Skeletal muscle satellite cell (primary cell): ENCODE results near the gene EBPL.

Experiments used
- H3K27me3 ChIP-seq: 2 replicates; pipeline ENCODE4 v1.7.0; 2013; ENCODE audit warnings: low read length; ENCODE audit not compliant: control insufficient read depth, insufficient read depth
- H3K36me3 ChIP-seq: 2 replicates; pipeline ENCODE4 v1.7.0; 2013; ENCODE audit warnings: mild to moderate bottlenecking, control low read depth, low read length; ENCODE audit not compliant: insufficient read depth
- H3K4me1 ChIP-seq: 2 replicates; pipeline ENCODE4 v1.7.0; 2013; ENCODE audit warnings: low read length; ENCODE audit not compliant: control insufficient read depth, insufficient read depth
- H3K4me2 ChIP-seq: 2 replicates; pipeline ENCODE4 v1.7.0; 2013; ENCODE audit warnings: mild to moderate bottlenecking, low read length
- H3K4me3 ChIP-seq: 2 replicates; pipeline ENCODE4 v1.7.0; 2013; ENCODE audit warnings: low read length
- H3K9ac ChIP-seq: 2 replicates; pipeline ENCODE4 v1.7.0; 2013; ENCODE audit warnings: mild to moderate bottlenecking, low read depth, low read length, moderate library complexity
- H3K9me3 ChIP-seq: replicated peaks from 2 replicates; pipeline ENCODE4 v1.7.0; 2013; ENCODE audit warnings: mild to moderate bottlenecking, control low read depth, low read length

EBPL gene

DNA sequence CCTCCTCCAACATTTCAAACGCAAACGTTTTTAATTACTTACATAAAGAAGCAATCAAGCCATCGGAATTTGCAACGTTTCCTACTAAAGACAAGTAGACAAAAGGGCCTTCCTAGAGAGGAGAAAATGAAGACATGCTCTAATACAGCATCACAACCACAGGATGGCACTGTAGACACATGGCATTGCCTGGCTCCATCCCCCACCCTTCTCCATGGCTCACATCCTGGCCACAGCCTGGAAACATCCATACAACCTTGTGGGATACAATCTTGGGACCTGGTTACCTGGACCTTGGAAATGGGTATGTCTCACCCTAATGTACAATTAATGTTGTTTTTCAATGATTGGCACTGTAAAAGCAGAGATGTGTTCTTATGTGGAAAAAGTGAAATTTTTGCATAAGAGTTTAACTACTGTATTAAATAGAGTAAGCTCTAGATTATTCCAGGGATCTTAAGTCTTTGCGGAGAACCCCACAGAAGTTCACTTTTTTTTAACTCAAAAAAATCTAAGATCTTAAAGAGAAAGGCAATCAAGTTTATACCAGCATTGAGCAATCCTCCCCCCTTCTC lies 21.5 kb downstream of the EBPL start:
- no peaks in the 10 kb centered on the region for H3K27me3 ChIP-seq
- no peak overlapping the region for H3K9ac ChIP-seq
- H3K9me3 ChIP-seq: no peaks in the 10 kb centered on the region
- no peak overlapping the region for H3K4me3 ChIP-seq
- H3K4me2 ChIP-seq: no peak overlapping the region
- peaks cover 10% of the 10 kb centered on the region for H3K4me1 ChIP-seq
- peaks cover 19% of the 10 kb centered on the region for H3K36me3 ChIP-seq

GRCh38 chr13:49667773-49668172 lies 23.5 kb downstream of the EBPL start:
- Histone ChIP-seq H3K4me3 (no peak overlapping the region), H3K4me1 (peaks cover 10% of the 10 kb centered on the region), H3K4me2 (no peak overlapping the region), H3K36me3 (peaks cover 19% of the 10 kb centered on the region), H3K9ac (no peak overlapping the region), H3K9me3 (no peaks in the 10 kb centered on the region), H3K27me3 (no peaks in the 10 kb centered on the region)

GRCh38 chr13:49664606-49665005 lies 26.7 kb downstream of the EBPL start:
- H3K9me3 ChIP-seq: no peaks in the 10 kb centered on the region
- no peak overlapping the region for H3K4me3 ChIP-seq
- H3K4me1 ChIP-seq: peaks cover 7% of the 10 kb centered on the region
- H3K36me3 ChIP-seq: peaks cover 34% of the 10 kb centered on the region
- H3K27me3 ChIP-seq: no peaks in the 10 kb centered on the region
- no peak overlapping the region for H3K9ac ChIP-seq
- no peak overlapping the region for H3K4me2 ChIP-seq

DNA sequence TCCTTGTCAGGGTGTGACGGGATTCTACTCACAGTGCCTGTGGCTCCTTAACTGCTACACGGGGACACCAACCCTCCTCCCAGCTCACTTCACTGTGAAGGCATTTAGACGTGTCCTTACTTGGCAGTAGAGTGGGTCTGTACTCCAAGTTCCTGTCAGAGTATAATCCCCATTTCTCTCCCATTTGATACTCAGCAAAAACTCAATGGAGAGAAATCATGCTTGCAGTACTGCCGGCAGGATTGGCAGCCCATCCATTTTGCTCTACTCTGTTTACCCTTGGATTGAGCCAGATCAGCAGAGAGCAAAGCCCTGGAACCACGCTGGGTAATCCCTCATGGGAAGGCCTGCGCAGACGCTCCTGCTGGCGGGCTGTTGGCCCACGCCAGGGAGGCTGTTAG lies 34.0 kb downstream of the EBPL start:
- no peak overlapping the region for H3K9ac ChIP-seq

GRCh38 chr13:49655906-49656305 lies 35.4 kb downstream of the EBPL start:
- Histone ChIP-seq H3K9ac (no peak overlapping the region), H3K4me3 (no peak overlapping the region), H3K27me3 (no peaks in the 10 kb centered on the region), H3K9me3 (no peaks in the 10 kb centered on the region), H3K4me2 (no peak overlapping the region), H3K4me1 (peaks cover 4% of the 10 kb centered on the region), H3K36me3 (peaks cover 9% of the 10 kb centered on the region)

More for the DNA sequence above, 34.0 kb downstream of the EBPL start:
- H3K36me3 ChIP-seq: peaks cover 18% of the 10 kb centered on the region
- H3K27me3 ChIP-seq: no peaks in the 10 kb centered on the region
- no peak overlapping the region for H3K4me3 ChIP-seq
- no peaks in the 10 kb centered on the region for H3K9me3 ChIP-seq
- no peak overlapping the region for H3K4me2 ChIP-seq
- peaks cover 4% of the 10 kb centered on the region for H3K4me1 ChIP-seq

DNA sequence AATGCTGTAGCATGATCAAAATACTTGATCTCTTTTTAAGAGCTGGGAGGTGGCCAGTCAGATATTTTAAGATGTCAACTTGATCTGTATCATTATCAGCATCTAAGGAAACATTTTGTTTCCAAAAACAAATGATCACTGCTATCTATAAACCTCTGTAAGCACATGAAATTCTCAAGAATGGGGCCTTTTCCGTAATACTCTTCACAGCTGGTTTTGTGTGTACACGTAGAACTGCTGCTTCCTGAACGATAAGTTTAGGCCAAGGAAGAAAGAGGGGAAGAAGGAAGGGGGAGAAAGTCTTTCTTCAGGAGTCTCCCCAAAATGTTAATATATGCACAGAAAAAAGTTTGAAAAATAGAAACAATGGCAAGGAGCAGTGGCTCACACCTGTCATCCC lies 37.3 kb downstream of the EBPL start:
- Histone ChIP-seq H3K4me2 (no peak overlapping the region), H3K4me3 (no peak overlapping the region), H3K36me3 (peaks cover 3% of the 10 kb centered on the region), H3K9ac (no peak overlapping the region), H3K27me3 (no peaks in the 10 kb centered on the region), H3K9me3 (no peaks in the 10 kb centered on the region), H3K4me1 (peaks cover 8% of the 10 kb centered on the region)

DNA sequence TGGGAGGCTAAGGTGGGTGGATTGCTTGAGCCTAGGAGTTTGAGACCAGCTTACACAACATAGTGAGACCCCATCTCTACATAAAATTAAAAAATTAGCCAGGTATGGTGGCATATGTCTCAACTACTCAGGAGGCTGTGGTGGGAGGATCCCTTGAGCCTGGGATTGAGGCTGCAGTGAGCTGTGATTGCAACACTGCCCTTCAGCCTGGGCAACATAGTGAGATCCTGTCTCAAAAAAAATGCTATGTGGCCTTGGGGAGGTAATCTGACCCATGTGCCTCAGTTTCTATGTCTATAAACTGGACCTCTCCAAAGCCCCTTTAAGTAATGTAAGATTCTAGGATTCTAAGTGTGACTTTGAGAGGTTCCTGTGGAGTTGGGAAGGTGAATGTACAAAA lies 37.8 kb downstream of the EBPL start:
- no peak overlapping the region for H3K9ac ChIP-seq
- peaks cover 3% of the 10 kb centered on the region for H3K36me3 ChIP-seq
- no peak overlapping the region for H3K4me2 ChIP-seq
- no peaks in the 10 kb centered on the region for H3K9me3 ChIP-seq
- peaks cover 8% of the 10 kb centered on the region for H3K4me1 ChIP-seq
- H3K27me3 ChIP-seq: no peaks in the 10 kb centered on the region
- no peak overlapping the region for H3K4me3 ChIP-seq

DNA sequence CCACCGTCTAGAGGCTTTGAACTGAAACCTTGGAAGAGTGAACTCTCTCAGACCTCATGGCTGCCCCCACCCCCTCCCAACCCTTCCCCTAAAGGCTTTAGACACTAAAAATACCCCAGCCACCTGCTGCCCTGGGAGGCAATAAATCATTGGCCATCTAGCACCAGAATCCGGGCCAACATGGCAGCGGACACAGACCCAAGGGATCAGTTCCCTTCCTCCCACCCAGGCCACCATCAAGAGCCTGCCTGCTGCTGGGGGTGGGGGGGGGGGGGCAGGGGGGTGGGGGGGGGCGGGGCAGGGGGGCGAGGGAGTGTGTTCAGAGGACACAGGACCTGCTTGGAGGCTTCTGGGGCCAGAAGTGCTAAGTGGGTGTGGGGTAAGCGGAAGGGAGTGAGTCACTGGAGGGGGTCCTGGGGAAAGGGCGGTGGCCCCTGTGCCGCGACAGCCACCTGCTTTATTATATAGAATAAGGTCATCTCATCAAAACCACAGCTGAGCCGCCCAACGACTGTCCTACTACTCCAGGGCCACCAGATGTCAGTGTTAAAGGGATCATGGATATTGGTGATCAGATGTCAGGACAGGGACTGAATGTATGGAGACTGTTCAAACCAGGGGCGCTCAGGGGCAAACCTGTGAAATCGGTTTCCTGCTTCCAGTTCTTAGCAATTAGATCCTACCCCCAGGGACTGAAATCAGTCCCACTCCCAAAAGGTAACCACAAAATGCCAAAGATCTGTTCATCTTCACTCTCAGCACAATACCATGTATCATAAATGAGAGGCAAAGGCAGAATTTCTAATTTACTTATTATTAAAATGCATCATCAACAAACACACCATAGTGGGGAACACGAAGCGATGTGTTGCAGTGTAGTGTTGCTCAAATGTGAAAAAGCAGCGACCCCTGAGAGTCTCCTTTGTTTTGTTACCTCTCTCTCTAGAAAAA lies 38.7 kb downstream of the EBPL start:
- Histone ChIP-seq H3K27me3 (no peaks in the 10 kb centered on the region), H3K4me2 (no peak overlapping the region), H3K4me1 (peaks cover 8% of the 10 kb centered on the region), H3K4me3 (no peak overlapping the region), H3K9ac (no peak overlapping the region), H3K36me3 (peaks cover under 1% of the 10 kb centered on the region), H3K9me3 (no peaks in the 10 kb centered on the region)

- no peak overlapping the region for H3K4me3 ChIP-seq
- no peaks in the 10 kb centered on the region for H3K9me3 ChIP-seq
- H3K4me2 ChIP-seq: no peak overlapping the region
- no peak overlapping the region for H3K9ac ChIP-seq
- H3K36me3 ChIP-seq: no peaks in the 10 kb centered on the region
- peaks cover 8% of the 10 kb centered on the region for H3K4me1 ChIP-seq
- no peaks in the 10 kb centered on the region for H3K27me3 ChIP-seq
These were observed 39.5 kb downstream of the EBPL start for GRCh38 chr13:49651570-49652354.

DNA sequence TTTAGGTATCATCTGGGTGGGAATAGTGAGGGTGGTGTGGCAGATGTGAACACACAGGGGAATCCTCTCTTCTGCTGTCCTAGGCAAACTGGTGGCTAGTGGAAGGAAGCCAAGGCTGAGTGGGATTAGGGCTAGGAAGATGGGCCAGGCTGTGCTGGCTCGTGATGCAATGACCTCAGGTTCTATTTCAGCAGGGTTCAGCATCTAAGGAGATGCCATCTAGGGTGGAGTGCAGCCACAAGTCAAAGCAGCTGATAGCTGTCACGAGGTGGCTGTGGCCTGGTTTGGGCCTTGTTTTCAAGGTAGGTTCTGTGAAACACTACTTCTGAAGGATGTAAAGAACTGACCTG lies 41.3 kb downstream of the EBPL start:
- Histone ChIP-seq H3K27me3 (no peaks in the 10 kb centered on the region), H3K9me3 (no peaks in the 10 kb centered on the region), H3K4me2 (no peak overlapping the region), H3K9ac (no peak overlapping the region), H3K4me3 (no peak overlapping the region), H3K4me1 (peaks cover 3% of the 10 kb centered on the region), H3K36me3 (no peaks in the 10 kb centered on the region)

DNA sequence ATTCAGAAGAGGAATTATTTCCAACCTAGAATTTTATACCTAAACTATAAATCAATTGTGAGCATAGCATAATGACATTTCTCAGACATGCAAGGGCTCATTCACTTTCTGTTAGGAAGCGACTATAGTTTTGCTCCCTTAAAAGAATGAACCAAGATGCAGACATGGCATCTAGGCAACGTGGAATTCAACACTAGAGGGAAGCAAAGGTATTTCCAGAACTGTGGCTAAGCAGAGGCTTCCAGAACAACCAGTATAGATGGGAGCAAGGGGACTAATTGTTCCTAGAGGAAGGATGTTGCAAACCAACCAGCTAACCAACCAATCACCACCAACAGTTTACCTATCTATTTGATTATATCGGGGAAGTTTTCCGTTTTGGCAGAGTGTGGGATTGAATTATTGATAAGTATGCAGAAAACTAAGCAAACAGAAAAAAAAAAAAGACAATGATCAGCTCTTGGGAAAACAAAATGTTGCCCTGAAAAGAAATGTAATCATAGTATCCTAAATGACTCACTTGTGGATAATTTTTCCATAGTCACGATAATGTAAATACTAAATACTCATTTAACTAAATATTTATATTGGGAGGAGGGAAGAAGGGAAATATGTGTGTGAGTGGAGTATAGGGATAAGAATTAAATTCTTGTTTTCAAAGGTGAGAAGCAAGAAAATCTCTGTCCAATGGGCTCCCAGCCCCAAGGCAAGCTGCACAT lies 41.9 kb downstream of the EBPL start:
- Histone ChIP-seq H3K4me3 (no peak overlapping the region), H3K4me2 (no peak overlapping the region), H3K27me3 (no peaks in the 10 kb centered on the region), H3K9ac (no peak overlapping the region), H3K9me3 (no peaks in the 10 kb centered on the region), H3K36me3 (no peaks in the 10 kb centered on the region), H3K4me1 (peaks cover 3% of the 10 kb centered on the region)
